Activated T-helper 2 cell treated with anti-CD3 and anti-CD28 coated beads, Interferon-gamma antibody, Interleukin-2, Interleukin-4, amounts not matched to agents 10 μg/mL and 5 μg/mL and 100 μg/mL, durations not matched to agents 14 hours and 24 hours and 36 hours (primary cell): Measurements from ENCODE around the gene FAM3D. TPM values are rescaled to one million over a fixed set of nuclear protein-coding genes. Genes with fewer than 3 reads are reported as not detected.

Experiments used
- DNase-seq: peaks from one replicate; pipeline ENCODE4 v3.0.0; 2021; ENCODE audit warnings: low spot score
- H3K27ac Mint-ChIP-seq: one replicate; pipeline ENCODE4 v1.8.0; 2021; ENCODE audit warnings: mixed read lengths
- H3K27me3 Mint-ChIP-seq: one replicate; pipeline ENCODE4 v1.8.0; 2021; ENCODE audit warnings: low read depth, mixed read lengths
- H3K36me3 Mint-ChIP-seq: one replicate; pipeline ENCODE4 v1.8.0; 2021; ENCODE audit warnings: low read depth, mixed read lengths
- H3K4me1 Mint-ChIP-seq: one replicate; pipeline ENCODE4 v1.8.0; 2021; ENCODE audit warnings: low read depth, mixed read lengths
- H3K4me3 Mint-ChIP-seq: one replicate; pipeline ENCODE4 v1.8.0; 2021; ENCODE audit warnings: low read depth, mild to moderate bottlenecking, moderate library complexity, mixed read lengths
- H3K9me3 Mint-ChIP-seq: one replicate; pipeline ENCODE4 v1.8.0; 2021; ENCODE audit warnings: mixed read lengths
- intact Hi-C: fragments of 100-400 bp; cut with micrococcal nuclease; formaldehyde crosslinking; loops from one replicate; pipeline ENCODE4 v1.15.1; 2023
- total RNA-seq: library from RNA; stranded (reverse); gene quantifications from 2 replicates; pipeline ENCODE4 v1.2.3, GENCODE V29; 2022

The FAM3D gene
- total RNA-seq, 1 donor from 2014 or later = not detected

- no peak overlapping the region for H3K27ac Mint-ChIP-seq
- no peak overlapping the region for H3K4me3 Mint-ChIP-seq
- no peaks in the 10 kb centered on the region for H3K27me3 Mint-ChIP-seq
- no peaks in the 10 kb centered on the region for H3K36me3 Mint-ChIP-seq
- DNase-seq = no peak
- H3K4me1 Mint-ChIP-seq = no peaks in the 10 kb centered on the region
- H3K9me3 Mint-ChIP-seq = no peaks in the 10 kb centered on the region
- intact Hi-C loops = no loop called here
These were observed 4.6 kb downstream of the FAM3D start for GRCh38 chr3:58661836-58662420.

- Mint-ChIP-seq H3K4me1 (no peaks in the 10 kb centered on the region), H3K4me3 (no peak overlapping the region), H3K27me3 (no peaks in the 10 kb centered on the region), H3K36me3 (no peaks in the 10 kb centered on the region), H3K27ac (no peak overlapping the region), H3K9me3 (no peaks in the 10 kb centered on the region)
- no peak for DNase-seq
- intact Hi-C loops = no loop called here
These were observed 5.6 kb downstream of the FAM3D start for GRCh38 chr3:58660998-58661397.

GRCh38 chr3:58659051-58659675 lies 7.4 kb downstream of the FAM3D start:
- H3K36me3 Mint-ChIP-seq = no peaks in the 10 kb centered on the region
- H3K27ac Mint-ChIP-seq = no peak overlapping the region
- peaks cover 4% of the 10 kb centered on the region for H3K27me3 Mint-ChIP-seq
- intact Hi-C loops = no loop called here
- no peaks in the 10 kb centered on the region for H3K4me1 Mint-ChIP-seq
- DNase-seq = no peak
- no peak overlapping the region for H3K4me3 Mint-ChIP-seq
- H3K9me3 Mint-ChIP-seq = no peaks in the 10 kb centered on the region

- H3K27me3 Mint-ChIP-seq = peaks cover 4% of the 10 kb centered on the region
- H3K36me3 Mint-ChIP-seq = no peaks in the 10 kb centered on the region
- no peaks in the 10 kb centered on the region for H3K4me1 Mint-ChIP-seq
- DNase-seq = no peak
- H3K4me3 Mint-ChIP-seq = no peak overlapping the region
- H3K27ac Mint-ChIP-seq = no peak overlapping the region
- H3K9me3 Mint-ChIP-seq = no peaks in the 10 kb centered on the region
- intact Hi-C loops = no loop called here
These were observed 8.1 kb downstream of the FAM3D start for GRCh38 chr3:58658508-58658907.

- no peaks in the 10 kb centered on the region for H3K36me3 Mint-ChIP-seq
- intact Hi-C loops = no loop called here
- H3K4me1 Mint-ChIP-seq = no peaks in the 10 kb centered on the region
- H3K27ac Mint-ChIP-seq = no peak overlapping the region
- no peak for DNase-seq
- H3K9me3 Mint-ChIP-seq = no peaks in the 10 kb centered on the region
- H3K4me3 Mint-ChIP-seq = no peak overlapping the region
- H3K27me3 Mint-ChIP-seq = peaks cover 4% of the 10 kb centered on the region
These were observed 8.9 kb downstream of the FAM3D start for GRCh38 chr3:58657571-58658141.

GRCh38 chr3:58657036-58657520 lies 9.5 kb downstream of the FAM3D start:
- DNase-seq = no peak
- Mint-ChIP-seq H3K36me3 (no peaks in the 10 kb centered on the region), H3K4me1 (no peaks in the 10 kb centered on the region), H3K27ac (no peak overlapping the region), H3K4me3 (no peak overlapping the region), H3K9me3 (no peaks in the 10 kb centered on the region), H3K27me3 (peaks cover 4% of the 10 kb centered on the region)
- intact Hi-C loops = no loop called here

- H3K27me3 Mint-ChIP-seq = peaks cover 4% of the 10 kb centered on the region
- no peaks in the 10 kb centered on the region for H3K4me1 Mint-ChIP-seq
- intact Hi-C loops = no loop called here
- no peak for DNase-seq
- H3K9me3 Mint-ChIP-seq = no peaks in the 10 kb centered on the region
- H3K36me3 Mint-ChIP-seq = no peaks in the 10 kb centered on the region
- H3K4me3 Mint-ChIP-seq = no peak overlapping the region
- H3K27ac Mint-ChIP-seq = no peak overlapping the region
These were observed 9.9 kb downstream of the FAM3D start for GRCh38 chr3:58656631-58657030.

GRCh38 chr3:58654466-58654865 lies 12.1 kb downstream of the FAM3D start:
- intact Hi-C loops = no loop called here
- Mint-ChIP-seq H3K4me1 (no peaks in the 10 kb centered on the region), H3K36me3 (no peaks in the 10 kb centered on the region), H3K4me3 (no peak overlapping the region), H3K9me3 (no peaks in the 10 kb centered on the region), H3K27me3 (peaks cover 4% of the 10 kb centered on the region), H3K27ac (no peak overlapping the region)
- no peak for DNase-seq

- Mint-ChIP-seq H3K4me3 (no peak overlapping the region), H3K27ac (no peak overlapping the region), H3K36me3 (no peaks in the 10 kb centered on the region), H3K9me3 (no peaks in the 10 kb centered on the region), H3K27me3 (peaks cover 4% of the 10 kb centered on the region), H3K4me1 (no peaks in the 10 kb centered on the region)
- intact Hi-C loops = no loop called here
- no peak for DNase-seq
These were observed 13.9 kb downstream of the FAM3D start for GRCh38 chr3:58652624-58653023.

- intact Hi-C loops = no loop called here
- Mint-ChIP-seq H3K27me3 (peaks cover 4% of the 10 kb centered on the region), H3K9me3 (no peaks in the 10 kb centered on the region), H3K36me3 (no peaks in the 10 kb centered on the region), H3K4me3 (no peak overlapping the region), H3K27ac (no peak overlapping the region), H3K4me1 (no peaks in the 10 kb centered on the region)
- DNase-seq = no peak
These were observed 15.3 kb downstream of the FAM3D start for GRCh38 chr3:58651276-58651675.

GRCh38 chr3:58647381-58648141 lies 19.0 kb downstream of the FAM3D start:
- Mint-ChIP-seq H3K27ac (no peak overlapping the region), H3K27me3 (peaks cover 1% of the 10 kb centered on the region), H3K4me3 (no peak overlapping the region), H3K9me3 (no peaks in the 10 kb centered on the region), H3K4me1 (no peaks in the 10 kb centered on the region), H3K36me3 (no peaks in the 10 kb centered on the region)
- DNase-seq = no peak
- intact Hi-C loops = no loop called here

GRCh38 chr3:58646503-58646902 lies 20.1 kb downstream of the FAM3D start:
- H3K27ac Mint-ChIP-seq = no peak overlapping the region
- intact Hi-C loops = no loop called here
- DNase-seq = no peak
- peaks cover 1% of the 10 kb centered on the region for H3K27me3 Mint-ChIP-seq
- H3K4me1 Mint-ChIP-seq = no peaks in the 10 kb centered on the region
- no peak overlapping the region for H3K4me3 Mint-ChIP-seq
- no peaks in the 10 kb centered on the region for H3K36me3 Mint-ChIP-seq
- H3K9me3 Mint-ChIP-seq = no peaks in the 10 kb centered on the region

GRCh38 chr3:58645726-58646125 lies 20.8 kb downstream of the FAM3D start:
- intact Hi-C loops = no loop called here
- H3K4me1 Mint-ChIP-seq = no peaks in the 10 kb centered on the region
- no peaks in the 10 kb centered on the region for H3K9me3 Mint-ChIP-seq
- DNase-seq = no peak
- H3K36me3 Mint-ChIP-seq = no peaks in the 10 kb centered on the region
- no peak overlapping the region for H3K27ac Mint-ChIP-seq
- H3K4me3 Mint-ChIP-seq = no peak overlapping the region
- H3K27me3 Mint-ChIP-seq = peaks cover 1% of the 10 kb centered on the region
